B cell (primary cell): ENCODE results near the gene CDKN2C. TPM values are rescaled to one million over a fixed set of nuclear protein-coding genes. Genes with fewer than 3 reads are reported as not detected.

ENCODE experiments used
- ATAC-seq: fragments of 200-7000 bp; cut with Tn5 transposase; one replicate; pipeline ENCODE4 v1.10.0; 2021; ENCODE audit warnings: low read depth, mild to moderate bottlenecking, moderate number of reproducible peaks, moderate library complexity
- CTCF ChIA-PET: fragments of 350-600 bp; sonication (Branson Sonifier 250); formaldehyde crosslinking; loops from one replicate; lab custom pipeline; 2021; ENCODE audit warnings: antibody characterized with exemption, inconsistent platforms; lab: Charles Lee
- POLR2A ChIA-PET: fragments of 350-600 bp; sonication (Branson Sonifier 250); formaldehyde crosslinking; loops from one replicate; lab custom pipeline; 2021; ENCODE audit warnings: antibody characterized with exemption; lab: Charles Lee
- DNase-seq: peaks from one replicate; pipeline ENCODE4 v3.0.0; 2013
- H2AFZ ChIP-seq: 2 replicates; pipeline ENCODE4 v1.6.1; 2012; ENCODE audit warnings: mild to moderate bottlenecking, low read depth, low read length; ENCODE audit not compliant: insufficient read depth, poor library complexity, severe bottlenecking
- H3K27ac ChIP-seq, 2 donors: 1 replicate in 1 of 2; 2 replicates in 1 of 2; pipeline ENCODE4 v1.5.1; 2012 to 2013; ENCODE audit warnings: low read length in 2 of 2, mild to moderate bottlenecking in 2 of 2, moderate library complexity in 1 of 2
- H3K27me3 ChIP-seq, 4 experiments: fragments of 200-600 bp in 1 of 4; sonication (generic) in 1 of 4; replicated peaks in 1 of 4; 1 replicate in 2 of 4; 2 replicates in 2 of 4; pipeline versions ENCODE4 v1.6.1 to v1.7.0; 2013 to 2016; ENCODE audit warnings: low read length in 3 of 4, mild to moderate bottlenecking in 2 of 4, mixed read lengths in 1 of 4, moderate library complexity in 1 of 4; ENCODE audit not compliant: insufficient read depth in 4 of 4, control insufficient read depth in 3 of 4; ENCODE audit errors: control extremely low read depth in 1 of 4
- H3K36me3 ChIP-seq, 2 experiments: replicated peaks in 1 of 2; 1 replicate in 1 of 2; 2 replicates in 1 of 2; pipeline versions ENCODE4 v1.6.1 to v1.7.1; 2013; ENCODE audit warnings: low read length in 1 of 2; ENCODE audit not compliant: insufficient read depth in 2 of 2, control insufficient read depth in 1 of 2; ENCODE audit errors: control extremely low read depth in 1 of 2, extremely low read depth in 1 of 2
- H3K4me1 ChIP-seq, 2 donors: fragments of 200-600 bp in 1 of 2; sonication (generic) in 1 of 2; 1 replicate in 1 of 2; 2 replicates in 1 of 2; pipeline versions ENCODE4 v1.5.1 to v1.6.1; 2013 to 2017; ENCODE audit warnings: low read length in 2 of 2; ENCODE audit not compliant: control insufficient read depth in 2 of 2, insufficient read depth in 2 of 2
- H3K4me2 ChIP-seq: replicated peaks from 2 replicates; pipeline ENCODE3; 2012; ENCODE audit warnings: mild to moderate bottlenecking, low read depth, low read length; ENCODE audit not compliant: poor library complexity, severe bottlenecking
- H3K4me3 ChIP-seq, 5 experiments: fragments of 200-600 bp in 1 of 5; sonication (generic) in 1 of 5; 1 replicate in 3 of 5; 2 replicates in 2 of 5; pipeline versions ENCODE4 v1.5.1 to v1.7.0; 2011 to 2016; ENCODE audit warnings: low read length in 4 of 5, mild to moderate bottlenecking in 4 of 5, low read depth in 2 of 5, control low read depth in 1 of 5, moderate library complexity in 1 of 5; ENCODE audit not compliant: insufficient read depth in 1 of 5; ENCODE audit errors: control extremely low read depth in 1 of 5, extremely low read depth in 1 of 5
- H3K79me2 ChIP-seq: fragments of 200-600 bp; sonication (generic); one replicate; pipeline ENCODE4 v1.6.0; 2016; ENCODE audit warnings: low read length; ENCODE audit not compliant: control insufficient read depth, insufficient read depth
- H3K9ac ChIP-seq: fragments of 200-600 bp; sonication (generic); 2 replicates; pipeline ENCODE4 v1.6.1; 2017; ENCODE audit warnings: mild to moderate bottlenecking, low read length, moderate library complexity
- H3K9me3 ChIP-seq, 3 donors: one replicate each; pipeline versions ENCODE4 v1.6.1 to v1.7.1; 2013; ENCODE audit warnings: low read length in 2 of 3; ENCODE audit not compliant: control insufficient read depth in 2 of 3, insufficient read depth in 1 of 3; ENCODE audit errors: control extremely low read depth in 1 of 3
- H4K20me1 ChIP-seq: 2 replicates; pipeline ENCODE4 v1.6.0; 2012; ENCODE audit warnings: mild to moderate bottlenecking, low read length; ENCODE audit not compliant: insufficient read depth, control insufficient read depth, poor library complexity, severe bottlenecking
- H3K27ac Mint-ChIP-seq: one replicate; pipeline ENCODE4 v1.8.0; 2021; ENCODE audit warnings: mixed read lengths
- H3K27me3 Mint-ChIP-seq: one replicate; pipeline ENCODE4 v1.8.0; 2021; ENCODE audit warnings: mixed read lengths
- H3K4me1 Mint-ChIP-seq: one replicate; pipeline ENCODE4 v1.8.0; 2021; ENCODE audit warnings: mixed read lengths
- H3K4me3 Mint-ChIP-seq: one replicate; pipeline ENCODE4 v1.8.0; 2021; ENCODE audit warnings: mixed read lengths
- H3K9me3 Mint-ChIP-seq: one replicate; pipeline ENCODE4 v1.8.0; 2022; ENCODE audit warnings: mixed read lengths; ENCODE audit not compliant: insufficient read depth
- CTCF ChIP-seq: fragments of 200-600 bp; IDR thresholded peaks from one replicate; pipeline ENCODE4 v1.8.0; 2022; ENCODE audit warnings: antibody characterized with exemption, mild to moderate bottlenecking
- EZH2 ChIP-seq: IDR thresholded peaks from 2 replicates; pipeline ENCODE4 v1.6.1; 2012; ENCODE audit warnings: borderline replicate concordance, low read depth, mild to moderate bottlenecking, moderate library complexity, low read length; ENCODE audit not compliant: insufficient read depth, poor library complexity, severe bottlenecking
- WGBS: methylation state at CpG from one replicate; pipeline ENCODE4 v1.1.5; 2013; ENCODE audit warnings: missing lambda C conversion rate; ENCODE audit not compliant: insufficient coverage; 5-methylcytosine and 5-hydroxymethylcytosine counted together
- intact Hi-C: fragments of 100-400 bp; cut with micrococcal nuclease; formaldehyde crosslinking; loops from one replicate; pipeline ENCODE4 v1.10.0; 2022
- polyA plus RNA-seq: library from polyadenylated mRNA; depleted of rRNA; stranded (reverse); fragments of >200 nt; gene quantifications from 2 replicates; pipeline ENCODE4 v1.2.3, GENCODE V29; 2012
- total RNA-seq, 2 donors: library from RNA; stranded (reverse); fragments of 120-200 nt in 1 of 2; gene quantifications; 1 replicate in 1 of 2; 2 replicates in 1 of 2; pipeline versions ENCODE4 v1.2.3 to v1.2.4, GENCODE V29; 2013 to 2022

The CDKN2C gene
- total and polyA plus RNA-seq, 2 donors (not counting 1 experiment from before 2014, with no cell fraction given) = 1.5 to 1.7 TPM

GRCh38 chr1:50955116-50955515, 14.9 kb upstream of the CDKN2C start:
- H3K27me3 Mint-ChIP-seq = no peaks in the 10 kb centered on the region
- ATAC-seq (no peak), DNase-seq (no peak)
- Histone ChIP-seq H3K36me3 (no peaks in the 10 kb centered on the region), H3K4me3 (no peak overlapping the region), H3K9me3 (no peaks in the 10 kb centered on the region), H3K9ac (no peak overlapping the region), H3K27me3 (no peaks in the 10 kb centered on the region), H4K20me1 (peaks cover 17% of the 10 kb centered on the region), H3K4me2 (no peak overlapping the region), H3K4me1 (peaks cover 13 to 15% of the 10 kb centered on the region in 2 donors), H2AFZ (no peak overlapping the region), H3K79me2 (peaks cover 64% of the 10 kb centered on the region), H3K27ac (no peak overlapping the region)
- TF ChIP-seq CTCF = no peak
- TF ChIP-seq EZH2 = no peak
- intact Hi-C loops = no loop called here
- no peak overlapping the region for H3K4me3 Mint-ChIP-seq
- ChIA-PET POLR2A (no interaction called here), CTCF (interaction anchor here (1.8 kb wide), 1 partner anchor 26 kb away, joined by 6 read pairs; no protein-coding TSS in a partner anchor)
- no peak overlapping the region for H3K27ac Mint-ChIP-seq
- no CpG with 5 or more reads among the region's 1 CpG for WGBS
- H3K4me1 Mint-ChIP-seq = peaks cover 25% of the 10 kb centered on the region
- H3K9me3 Mint-ChIP-seq = no peaks in the 10 kb centered on the region

- no peak for TF ChIP-seq EZH2
- TF ChIP-seq CTCF = no peak
- Histone ChIP-seq H3K4me3 (peak overlapping the region; percentile 69 to 94 (median 78)), H3K27ac (peak overlapping the region in 1 of 2 donors; percentile 76), H3K27me3 (no peaks in the 10 kb centered on the region), H3K4me1 (peaks cover 18 to 20% of the 10 kb centered on the region in 2 donors), H3K36me3 (no peaks in the 10 kb centered on the region), H3K9me3 (no peaks in the 10 kb centered on the region), H4K20me1 (no peaks in the 10 kb centered on the region), H3K4me2 (peak overlapping the region; percentile 96), H3K9ac (peak overlapping the region; percentile 83), H3K79me2 (peaks cover 32% of the 10 kb centered on the region), H2AFZ (peak overlapping the region; percentile 93)
- Mint-ChIP-seq H3K27ac (peak overlapping the region; percentile 81), H3K4me3 (peak overlapping the region; percentile 88), H3K27me3 (no peaks in the 10 kb centered on the region), H3K9me3 (no peaks in the 10 kb centered on the region), H3K4me1 (peaks cover 26% of the 10 kb centered on the region)
- POLR2A ChIA-PET = interaction anchor here (0.5 kb wide), 1 partner anchor 18 kb away, joined by 3 read pairs; no protein-coding TSS in a partner anchor
- intact Hi-C loops = no loop called here
- under 1% methylated on average over 32 of the region's 38 CpGs for WGBS
- CTCF ChIA-PET = interaction anchor here (1.1 to 2.9 kb wide), 5 partner anchors 8 to 230 kb away, joined by 3 to 17 read pairs (median 3); no protein-coding TSS in a partner anchor
- ATAC-seq (peak; percentile 4), DNase-seq (no peak)
These were observed 10.6 kb upstream of the CDKN2C start for GRCh38 chr1:50959303-50959912.
